Stimulated activated CD8-positive, alpha-beta memory T cell treated with anti-CD3 and anti-CD28 coated beads, Interleukin-15, amount 100 ng/mL, for 24 hours (primary cell): Measurements from ENCODE around the gene NCBP2.
"Not testable (repeated sequence)": the region's sequence is repeated elsewhere in the genome, so short reads cannot be mapped to it uniquely, and the experiment has no call there.

Experiments used
- DNase-seq: peaks from one replicate; pipeline ENCODE4 v3.0.0-alpha.2; 2020; ENCODE audit warnings: low read depth

Gene NCBP2

GRCh38 chr3:196968233-196969133 is 26.2 kb upstream of the NCBP2 start, which contains the start of gene PIGZ:
TSS of gene PIGZ (minus strand) at chr3:196968833. CDS start at chr3:196952031, 16,802 bp downstream.
- no peak for DNase-seq

- DNase-seq, result no peak
These were observed 25.3 kb upstream of the NCBP2 start for GRCh38 chr3:196967412-196968232.

- no peak for DNase-seq
These were observed 24.4 kb upstream of the NCBP2 start for GRCh38 chr3:196966526-196967401.

DNA sequence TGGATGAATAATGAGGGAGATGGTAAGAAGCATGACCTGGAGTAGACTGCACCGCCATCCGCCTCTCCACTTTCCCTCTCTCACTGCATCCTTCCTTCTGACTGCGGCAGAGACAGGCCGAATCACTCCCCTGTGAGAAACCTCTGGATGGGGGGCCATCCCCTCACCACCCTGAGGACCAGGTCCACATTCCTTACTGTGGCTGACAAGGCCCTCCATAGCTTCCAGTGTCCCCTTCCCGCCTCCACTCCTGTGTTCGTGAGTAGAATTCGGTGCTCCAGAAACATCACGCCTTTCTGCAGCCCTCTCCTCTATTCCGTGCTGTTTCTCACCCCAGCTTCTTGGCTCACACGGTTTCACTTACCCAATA is 23.5 kb upstream of the NCBP2 start:
- no peak for DNase-seq

GRCh38 chr3:196965112-196965803 is 22.9 kb upstream of the NCBP2 start:
- DNase-seq, result no peak

DNA sequence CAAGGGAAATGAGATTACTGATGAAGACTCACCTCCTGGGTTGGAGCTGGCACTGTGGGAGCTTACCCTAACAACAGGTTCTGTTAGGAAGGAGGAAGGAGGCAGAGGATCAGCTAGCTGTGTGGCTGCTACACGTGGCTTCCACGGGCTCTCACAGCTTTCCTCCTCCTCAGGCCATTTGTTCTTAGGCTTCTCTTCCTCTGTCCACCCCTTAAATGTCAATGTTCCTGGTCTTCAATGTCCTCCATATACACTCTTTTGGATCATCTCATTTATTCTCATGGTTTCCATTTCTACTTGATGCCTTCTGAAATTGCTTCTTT is 21.3 kb upstream of the NCBP2 start:
- no peak for DNase-seq

- DNase-seq, result no peak
These were observed 20.8 kb upstream of the NCBP2 start for GRCh38 chr3:196962930-196963630.

GRCh38 chr3:196962108-196962929 is 20.0 kb upstream of the NCBP2 start:
- no peak for DNase-seq

DNA sequence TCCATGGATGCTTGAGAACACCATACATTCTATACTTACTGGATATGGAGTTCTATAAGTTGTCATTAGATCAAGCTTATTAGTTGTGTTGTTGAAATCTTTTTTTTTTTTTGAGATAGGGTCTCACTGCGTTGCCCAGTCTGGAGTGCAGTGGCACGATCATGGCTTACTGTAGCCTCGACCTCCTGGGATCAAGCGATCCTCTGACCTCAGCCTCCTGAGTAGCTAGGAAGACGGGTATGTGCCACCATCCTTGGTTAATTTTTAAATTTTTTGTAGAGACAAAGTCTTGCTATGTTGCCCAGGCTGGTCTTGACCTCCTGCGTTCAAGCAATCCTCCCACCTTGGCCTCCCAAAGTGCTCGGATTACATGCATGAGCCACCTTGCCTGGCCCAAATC is 12.5 kb upstream of the NCBP2 start:
- no peak for DNase-seq

DNA sequence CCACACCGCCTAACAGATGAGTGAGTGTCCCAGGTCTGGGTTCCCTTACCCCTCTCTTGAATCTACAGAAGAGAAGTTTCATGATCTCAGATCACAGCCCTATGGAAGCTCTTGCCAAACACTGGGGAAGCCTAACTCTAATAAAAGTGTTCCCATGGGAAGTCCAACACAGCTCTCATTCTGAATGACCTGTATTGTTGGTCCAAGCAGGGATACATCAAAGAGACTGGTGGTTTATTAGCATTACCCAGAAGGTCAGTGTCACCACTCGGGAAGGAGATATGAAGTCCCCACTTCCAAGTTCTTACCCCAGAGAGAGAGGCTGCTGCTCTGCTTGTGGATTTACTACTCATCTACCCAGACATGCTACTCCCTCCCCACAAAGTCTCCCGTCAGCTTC is 9.0 kb upstream of the NCBP2 start:
- no peak for DNase-seq

DNA sequence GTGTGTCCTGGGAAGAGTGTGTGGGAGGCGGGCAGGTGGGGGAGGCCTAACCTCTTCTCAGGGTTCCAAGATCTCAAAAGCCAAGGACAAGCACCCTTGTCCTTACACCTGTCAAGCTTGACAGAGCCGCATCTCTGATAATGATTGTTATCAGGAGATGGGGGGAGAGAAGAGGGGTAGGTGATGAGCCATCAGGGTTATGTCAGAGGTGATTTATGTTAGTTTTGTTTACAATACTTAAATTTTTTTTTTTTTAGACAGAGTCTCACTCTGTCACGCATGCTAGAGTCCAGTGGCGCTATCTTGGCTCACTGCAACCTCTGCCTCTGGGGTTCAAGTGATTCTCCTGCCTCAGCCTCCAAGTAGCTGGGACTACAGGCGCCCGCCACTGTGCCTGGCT is 7.4 kb upstream of the NCBP2 start:
- DNase-seq, result no peak

- no peak for DNase-seq
These were observed 6.9 kb upstream of the NCBP2 start for GRCh38 chr3:196949285-196949619.

DNA sequence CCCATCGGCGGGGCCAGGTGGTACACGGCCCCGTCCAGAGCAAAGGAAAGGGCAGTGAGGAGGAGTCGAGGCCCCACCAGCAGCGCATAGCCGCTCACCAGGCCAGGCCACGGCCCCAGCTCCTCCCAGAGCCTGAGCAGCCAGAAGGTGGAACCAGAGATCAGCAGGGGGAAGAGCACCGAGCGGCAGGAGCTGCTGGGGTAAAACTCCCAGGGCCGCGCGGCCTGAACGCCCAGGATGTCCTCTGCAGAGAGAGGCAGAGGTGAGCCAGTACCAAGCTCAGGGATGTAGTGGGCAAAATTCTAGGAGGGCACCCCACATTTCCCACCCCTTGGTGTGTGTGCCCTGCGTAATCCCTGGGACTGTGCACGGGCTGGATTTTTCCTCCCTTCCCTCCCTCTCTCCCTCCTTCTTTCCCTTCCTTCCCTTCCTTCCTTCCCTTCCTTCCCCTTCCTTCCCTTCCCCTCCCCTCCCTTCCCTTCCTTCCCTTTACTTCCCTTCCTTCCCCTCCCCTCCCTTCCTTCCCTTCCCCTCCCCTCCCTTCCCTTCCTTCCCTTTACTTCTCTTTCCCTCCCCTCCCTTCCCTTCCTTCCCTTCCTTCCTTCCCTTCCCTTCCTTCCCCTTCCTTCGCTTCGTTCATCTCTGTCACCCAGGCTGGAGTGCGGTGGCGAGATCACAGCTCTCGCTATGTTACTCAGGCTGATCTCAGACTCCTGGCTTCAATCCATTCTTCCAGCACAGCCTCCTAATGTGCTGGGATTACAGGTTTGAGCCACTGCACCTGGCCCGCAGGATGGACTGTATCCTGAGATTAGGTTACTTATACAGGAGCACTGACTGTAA is 6.3 kb upstream of the NCBP2 start:
- no peak for DNase-seq

GRCh38 chr3:196947860-196948441 is 5.6 kb upstream of the NCBP2 start:
- no peak for DNase-seq

GRCh38 chr3:196947136-196947859 is 5.0 kb upstream of the NCBP2 start:
- no peak for DNase-seq

GRCh38 chr3:196944037-196944790 is 1.9 kb upstream of the NCBP2 start:
- not testable (repeated sequence) for DNase-seq

- DNase-seq, result no peak
These were observed 568 bp upstream of the NCBP2 start for GRCh38 chr3:196942915-196943277.
